G401 (cell line): ENCODE measurements around the gene PEBP1. TPM values are rescaled to one million over a fixed set of nuclear protein-coding genes. Genes with fewer than 3 reads are reported as not detected.

Experiments used
- DNase-seq: peaks from one replicate; pipeline ENCODE4 v3.0.0-alpha.2; 2015; ENCODE audit warnings: low spot score
- in situ Hi-C: cut with HindIII; loops from 2 replicates; pipeline ENCODE4 v1.10.0; 2016; ENCODE audit warnings: low sequenced_read_pairs, mixed read lengths
- total RNA-seq: library from RNA; depleted of rRNA; stranded (reverse); fragments of >200 nt; shearing (Covaris generic); gene quantifications from 2 replicates; pipeline ENCODE4 v1.2.3, GENCODE V29; 2014; rRNA removed

PEBP1 gene
- total RNA-seq: 259 and 282 TPM in 2 replicates

- peak; percentile 95 for DNase-seq
- in situ Hi-C loops: no loop called here
Measured at GRCh38 chr12:118135788-118136558, at the start of gene PEBP1. Gene PEBP1 (plus strand): TSS chr12:118136124. CDS start chr12:118136210, 86 bp downstream.

DNA sequence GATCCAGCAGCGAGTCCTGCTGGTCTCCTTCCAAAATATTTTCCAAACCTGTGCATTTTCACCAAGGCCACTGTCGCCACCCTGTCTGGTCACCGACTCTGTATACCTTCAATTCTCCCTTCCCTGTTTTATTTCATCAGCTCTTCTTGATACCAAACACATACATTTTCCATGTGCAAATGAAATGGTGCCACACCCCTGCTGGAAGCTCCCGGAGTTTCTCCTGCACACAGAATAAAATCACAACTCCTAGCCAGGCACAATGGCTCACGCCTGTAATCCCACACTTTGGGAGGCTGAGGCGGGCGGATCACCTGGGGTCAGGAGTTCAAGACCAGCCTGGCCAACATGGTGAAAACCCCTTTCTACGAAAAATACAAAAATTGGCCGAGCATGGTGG, 46.1 kb upstream of the PEBP1 start:
- no peak for DNase-seq
- in situ Hi-C loops: no loop called here

- no peak for DNase-seq
- in situ Hi-C loops: no loop called here
Measured at GRCh38 chr12:118094039-118094438, 41.9 kb upstream of the PEBP1 start.

DNA sequence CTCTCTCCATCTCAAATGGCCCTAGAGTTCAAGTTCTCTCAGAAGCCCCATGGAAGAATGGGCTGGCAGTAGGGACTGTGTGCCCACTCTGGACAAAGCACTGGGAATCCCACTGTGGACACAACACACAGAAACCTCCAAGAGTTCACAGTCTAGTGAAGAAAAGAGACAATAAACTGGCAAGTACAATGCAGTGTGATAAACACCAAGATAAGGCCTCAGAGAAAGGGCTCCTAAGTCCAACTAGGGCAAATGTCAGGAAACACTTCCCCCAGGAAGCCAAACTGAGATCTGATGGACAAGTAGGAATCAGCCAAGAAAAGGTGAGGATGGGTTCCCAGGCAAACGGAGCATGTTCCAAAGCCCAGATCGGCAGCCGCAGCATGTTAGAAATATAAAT, 37.5 kb upstream of the PEBP1 start:
- no peak for DNase-seq
- in situ Hi-C loops: no loop called here

- in situ Hi-C loops: no loop called here
- DNase-seq: no peak
Measured at GRCh38 chr12:118098911-118099671, 36.8 kb upstream of the PEBP1 start.

- no peak for DNase-seq
- in situ Hi-C loops: no loop called here
Measured at GRCh38 chr12:118101051-118101450, 34.9 kb upstream of the PEBP1 start.

DNA sequence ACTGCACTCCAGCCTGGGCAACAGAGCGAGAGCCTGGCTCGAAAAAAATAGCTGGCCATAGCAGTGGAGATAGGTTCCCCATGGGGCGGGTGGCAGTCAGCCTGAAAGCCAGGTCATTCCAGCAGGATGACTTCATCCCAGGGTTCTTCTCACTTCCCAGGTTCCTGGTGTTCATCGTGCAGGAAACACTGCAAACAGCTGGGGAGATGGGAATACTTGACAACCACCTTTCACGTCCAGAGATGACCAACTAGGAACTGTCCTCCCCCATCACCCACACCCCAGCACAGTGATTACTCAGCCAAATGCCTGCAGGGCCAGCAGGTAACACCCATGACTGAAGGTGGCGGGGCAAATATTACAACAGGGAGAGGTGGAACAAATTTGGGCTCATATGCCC, 33.9 kb upstream of the PEBP1 start:
- in situ Hi-C loops: no loop called here
- no peak for DNase-seq

DNA sequence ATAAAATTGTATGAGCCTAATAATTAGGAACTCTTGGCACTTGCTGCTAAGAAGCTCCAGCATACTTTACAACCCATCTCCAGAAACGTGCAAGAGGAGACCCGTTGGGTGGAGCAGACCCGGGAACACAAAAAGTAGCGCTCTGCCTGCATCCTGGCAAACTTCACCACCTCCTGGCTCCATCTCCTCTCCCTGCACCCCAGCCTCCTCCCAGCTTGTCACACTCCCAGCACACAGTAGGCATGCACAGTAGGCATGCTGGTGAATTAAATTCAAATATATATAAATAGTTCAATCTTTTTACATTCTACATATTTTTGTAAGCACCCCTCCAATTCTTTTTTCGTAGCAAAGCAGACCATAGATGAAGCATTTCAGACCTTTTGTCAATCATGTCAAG, 33.3 kb upstream of the PEBP1 start:
- no peak for DNase-seq
- in situ Hi-C loops: no loop called here

GRCh38 chr12:118103201-118103600, 32.7 kb upstream of the PEBP1 start:
- in situ Hi-C loops: no loop called here
- no peak for DNase-seq

GRCh38 chr12:118103601-118104382, 32.1 kb upstream of the PEBP1 start, which contains the start of gene VSIG10:
Gene VSIG10 (minus strand): TSS chr12:118104011. CDS start chr12:118103671, 340 bp downstream.
- in situ Hi-C loops: no loop called here
- DNase-seq: peak; percentile 38

- in situ Hi-C loops: no loop called here
Measured at GRCh38 chr12:118107011-118107410, 28.9 kb upstream of the PEBP1 start.

GRCh38 chr12:118107694-118108093, 28.2 kb upstream of the PEBP1 start:
- in situ Hi-C loops: no loop called here
- DNase-seq: no peak

More at GRCh38 chr12:118107011-118107410, 28.9 kb upstream of the PEBP1 start:
- no peak for DNase-seq

GRCh38 chr12:118109088-118109487, 26.8 kb upstream of the PEBP1 start:
- no peak for DNase-seq
- in situ Hi-C loops: no loop called here

- no peak for DNase-seq
- in situ Hi-C loops: no loop called here
Measured at GRCh38 chr12:118119449-118119879, 16.5 kb upstream of the PEBP1 start.

DNA sequence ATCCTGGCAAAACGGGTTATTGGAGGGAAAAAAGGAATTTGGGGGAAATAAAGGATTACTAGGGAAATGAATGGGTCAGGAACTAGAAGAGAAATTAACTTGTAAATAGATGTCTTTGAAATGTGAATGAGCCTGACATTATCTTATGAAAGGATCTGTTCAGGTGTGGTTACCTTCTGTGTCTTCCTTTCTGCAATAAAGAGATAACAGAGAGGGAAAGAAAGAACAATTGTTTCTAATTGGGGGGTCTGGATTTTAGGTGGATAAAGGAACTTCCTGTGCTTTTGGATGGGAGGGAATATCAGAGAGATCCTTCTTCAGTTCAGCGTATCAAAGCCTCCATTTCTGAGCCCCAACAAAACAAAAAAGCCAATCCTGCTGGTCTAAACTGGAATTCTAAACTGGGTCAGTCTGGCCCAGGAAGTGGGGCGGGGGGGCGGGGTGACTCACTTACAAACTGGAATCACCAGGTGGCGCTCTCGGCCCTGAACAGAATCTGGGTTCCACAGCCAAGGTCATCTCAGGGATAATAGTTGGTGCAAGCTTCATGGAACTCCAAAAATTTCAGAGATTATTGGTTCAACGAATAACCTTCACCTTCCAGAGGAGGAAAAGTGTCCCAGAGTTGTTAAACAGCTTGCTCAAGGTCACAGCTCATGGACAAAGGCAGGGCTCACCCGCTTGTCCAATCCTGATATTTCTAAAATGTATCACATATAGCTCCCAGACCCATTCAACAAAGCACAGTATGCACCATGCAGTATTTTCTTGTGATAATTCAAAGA, 15.2 kb upstream of the PEBP1 start:
- peak; percentile 80 for DNase-seq
- in situ Hi-C loops: no loop called here

DNA sequence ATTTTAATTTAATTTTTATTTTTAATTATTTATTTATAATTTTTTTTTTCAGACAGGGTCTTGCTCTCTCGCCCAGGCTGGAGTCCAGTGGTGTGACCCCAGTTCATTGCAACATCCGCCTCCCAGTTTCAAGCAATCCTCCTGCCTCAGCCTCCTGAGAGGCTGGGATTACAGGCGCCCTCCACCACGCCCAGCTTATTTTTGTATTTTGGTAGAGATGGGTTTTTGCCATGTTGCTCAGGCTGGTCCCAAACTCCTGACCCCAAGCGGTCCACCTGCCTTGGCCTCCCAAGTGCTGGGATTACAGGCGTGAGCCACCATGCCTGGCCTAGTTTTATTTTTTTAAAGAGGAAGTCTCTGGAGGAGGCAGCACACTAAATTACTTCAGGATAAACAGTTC, 13.7 kb upstream of the PEBP1 start:
- in situ Hi-C loops: no loop called here
- DNase-seq: no peak

DNA sequence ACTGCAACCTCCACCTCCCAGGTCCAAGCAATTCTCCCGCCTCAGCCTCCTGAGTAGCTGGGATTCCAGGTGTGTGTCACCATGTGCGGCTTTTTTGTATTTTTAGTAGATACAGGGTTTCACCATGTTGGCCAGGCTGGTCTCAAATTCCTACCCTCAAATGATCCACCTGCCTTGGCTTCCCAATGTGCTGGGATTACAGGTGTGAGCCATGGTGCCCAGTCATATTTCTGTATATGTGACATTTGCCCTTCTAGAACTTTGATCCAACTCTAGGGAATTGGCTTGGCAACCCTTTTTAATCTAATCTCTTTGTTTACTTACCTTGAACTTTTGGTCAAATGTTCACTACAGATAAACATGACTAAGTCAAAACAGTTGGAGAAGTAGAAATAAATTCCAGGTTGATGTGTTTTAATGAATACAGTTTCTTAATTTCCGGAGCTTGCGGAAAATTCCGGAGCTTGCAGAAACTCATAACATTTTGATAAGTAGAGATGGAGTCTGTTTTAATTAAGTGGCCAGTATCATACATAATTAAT, 11.5 kb upstream of the PEBP1 start:
- no peak for DNase-seq
- in situ Hi-C loops: no loop called here

DNA sequence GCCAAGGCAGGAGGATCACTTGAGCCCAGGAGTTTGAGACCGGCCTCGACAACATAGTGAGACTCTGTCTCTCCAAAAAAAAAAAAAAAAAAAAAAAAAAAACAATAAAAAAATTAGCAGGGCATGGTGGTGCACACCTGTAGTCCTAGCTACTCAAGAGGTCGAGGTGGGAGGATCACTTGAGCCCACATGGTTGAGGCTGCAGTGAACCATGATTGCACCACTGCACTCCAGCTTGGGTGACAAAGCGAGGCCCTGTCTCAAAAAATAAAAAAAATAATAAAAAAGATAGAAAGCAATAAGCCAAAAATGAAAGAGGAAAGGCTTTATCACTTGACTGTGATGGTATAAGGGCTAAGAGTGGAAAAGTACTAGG, 10.2 kb upstream of the PEBP1 start:
- in situ Hi-C loops: no loop called here
- no peak for DNase-seq
